NT2/D1 (cell line): ENCODE measurements around the gene ME1.

Source experiments
- YY1 ChIP-seq: IDR thresholded peaks from 2 replicates; pipeline ENCODE4 v1.6.1; 2011; ENCODE audit not compliant: insufficient read length, insufficient read depth
- ZNF274 ChIP-seq: IDR thresholded peaks from 2 replicates; pipeline ENCODE4 v1.6.1; 2011; ENCODE audit warnings: mild to moderate bottlenecking, low read depth, low read length

DNA sequence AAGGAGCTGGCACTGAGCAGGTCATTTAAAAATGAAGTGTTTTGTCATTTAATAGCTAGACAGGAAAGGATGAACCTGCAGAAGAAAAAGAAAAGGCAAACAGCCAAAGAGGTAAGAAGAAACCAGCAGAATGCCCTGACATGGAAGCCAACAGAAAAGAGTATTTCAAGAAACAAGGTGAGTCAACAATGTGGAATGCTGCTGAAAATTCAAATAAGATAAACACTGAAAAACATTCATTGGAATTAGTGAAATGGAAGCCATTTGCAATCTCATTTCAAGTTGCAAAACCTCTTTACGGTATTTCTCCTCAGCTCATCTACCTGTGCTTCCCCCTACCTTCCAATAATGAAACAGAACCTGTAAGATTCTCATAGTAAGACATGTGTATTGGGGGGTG is 178.1 kb downstream of the ME1 start:
- no peak for TF ChIP-seq YY1
- no peak for TF ChIP-seq ZNF274
